DMS79 treated with DMSO at 0.1 percent for 48 hours (cell line): ENCODE data around the gene IFT80.

Source experiments
- DNase-seq: peaks from one replicate; lab custom pipeline; 2025; lab: John Stamatoyannopoulos, UW

IFT80 gene

GRCh38 chr3:160399125-160400029 lies at the start of gene IFT80, which contains the start of gene SMC4:
Gene IFT80 (minus strand): TSS chr3:160399225. CDS start chr3:160384600, 14,625 bp downstream.
Gene SMC4 (plus strand): TSS chr3:160399650. CDS start chr3:160400827, 1,177 bp downstream.
- DNase-seq = peak; percentile 99

DNA sequence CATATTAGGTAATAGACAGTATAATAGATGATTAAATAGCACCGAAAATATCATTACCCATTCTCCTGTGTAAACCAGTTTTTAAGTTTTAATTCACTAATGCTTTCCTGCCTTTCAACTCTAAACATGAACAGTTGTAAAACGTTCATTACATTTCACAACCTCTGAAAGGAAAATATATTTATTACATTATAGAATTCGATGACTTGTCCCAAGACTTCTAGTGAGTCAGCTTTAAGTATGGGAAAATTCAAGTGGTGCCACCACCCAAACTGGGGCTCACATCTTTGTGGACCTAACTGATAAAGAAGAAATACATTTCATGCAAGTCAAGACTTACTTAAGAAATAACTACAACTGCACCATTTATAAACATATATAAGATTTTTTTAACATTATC lies 48.5 kb upstream of the IFT80 start:
- DNase-seq = no peak

GRCh38 chr3:160446522-160447056 lies 47.6 kb upstream of the IFT80 start:
- no peak for DNase-seq

DNA sequence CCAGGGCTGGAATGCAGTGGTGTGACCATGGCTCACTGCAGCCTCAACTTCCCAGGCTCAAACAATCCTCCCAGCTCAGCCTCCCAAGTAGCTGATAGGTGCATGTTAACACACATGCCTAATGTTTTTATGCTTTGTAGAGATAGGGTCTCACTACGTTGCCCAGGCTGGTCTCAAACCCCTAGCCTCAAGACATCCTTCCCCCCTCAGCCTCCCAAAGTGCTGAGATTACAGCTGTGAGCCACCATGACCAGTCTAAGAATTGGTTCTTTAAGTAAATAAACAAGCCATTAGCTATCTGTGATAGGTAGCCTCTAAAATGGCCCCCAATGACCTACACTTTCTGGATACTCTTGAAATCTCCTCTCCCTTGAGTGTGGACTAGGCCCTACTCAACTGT lies 46.8 kb upstream of the IFT80 start:
- DNase-seq = no peak

- no peak for DNase-seq
These were observed 45.4 kb upstream of the IFT80 start for GRCh38 chr3:160444411-160444810.

- DNase-seq = no peak
These were observed 41.7 kb upstream of the IFT80 start for GRCh38 chr3:160440687-160441086.

DNA sequence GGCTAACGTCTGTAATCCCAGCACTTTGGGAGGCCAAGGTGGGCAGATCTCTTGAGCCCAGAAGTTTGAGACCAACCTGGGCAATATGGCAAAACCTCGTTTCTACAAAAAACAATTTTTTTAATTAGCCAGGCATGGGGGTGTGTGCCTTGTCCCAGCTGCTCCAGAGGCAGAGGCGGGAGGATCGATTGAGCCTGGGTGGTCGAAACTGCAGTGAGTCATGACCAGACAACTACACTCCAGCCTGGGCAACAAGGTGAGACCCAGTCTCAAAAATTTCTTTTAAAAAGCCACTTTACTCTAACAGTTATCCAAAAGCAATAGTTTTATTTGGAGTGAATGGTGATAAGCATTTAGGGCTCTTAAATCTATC lies 38.0 kb upstream of the IFT80 start:
- no peak for DNase-seq

DNA sequence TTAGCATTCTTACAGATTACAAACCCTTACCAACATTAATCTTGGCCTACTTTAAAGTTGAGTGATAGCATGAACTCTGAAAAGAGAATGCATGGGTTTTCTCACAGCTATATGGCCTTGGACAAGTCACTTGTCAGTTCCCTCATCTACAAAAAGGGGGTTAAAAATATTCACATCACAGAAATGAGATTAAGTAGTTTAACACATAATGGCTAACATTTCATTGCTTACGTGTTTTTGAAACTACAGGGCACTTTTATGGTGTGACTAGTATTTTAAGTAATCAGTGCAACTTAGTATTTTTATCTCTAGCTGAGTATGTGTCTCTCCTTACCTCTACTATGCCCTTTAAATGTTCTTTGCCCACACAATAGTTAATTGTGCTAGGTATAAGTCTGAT lies 36.7 kb upstream of the IFT80 start:
- DNase-seq = no peak

DNA sequence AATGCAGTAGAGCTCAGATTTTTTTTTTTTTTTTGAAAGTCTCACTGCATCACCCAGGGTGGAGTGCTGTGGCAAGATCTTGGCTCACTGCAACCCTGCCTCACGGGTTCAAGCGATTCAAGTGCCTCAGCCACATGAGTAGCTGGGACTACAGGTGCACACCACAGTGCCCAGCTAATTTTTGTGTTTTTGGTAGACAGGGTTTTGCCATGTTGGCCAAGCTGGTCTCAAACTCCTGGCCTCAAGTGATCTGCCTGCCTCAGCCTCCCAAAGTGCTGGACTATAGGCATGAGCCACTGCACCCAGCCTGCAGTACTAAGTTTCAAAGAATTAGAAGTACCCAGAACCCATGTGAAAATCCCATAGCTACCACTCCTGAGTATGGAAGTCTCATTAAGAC lies 36.1 kb upstream of the IFT80 start:
- no peak for DNase-seq

- DNase-seq = no peak
These were observed 35.0 kb upstream of the IFT80 start for GRCh38 chr3:160434071-160434470.

DNA sequence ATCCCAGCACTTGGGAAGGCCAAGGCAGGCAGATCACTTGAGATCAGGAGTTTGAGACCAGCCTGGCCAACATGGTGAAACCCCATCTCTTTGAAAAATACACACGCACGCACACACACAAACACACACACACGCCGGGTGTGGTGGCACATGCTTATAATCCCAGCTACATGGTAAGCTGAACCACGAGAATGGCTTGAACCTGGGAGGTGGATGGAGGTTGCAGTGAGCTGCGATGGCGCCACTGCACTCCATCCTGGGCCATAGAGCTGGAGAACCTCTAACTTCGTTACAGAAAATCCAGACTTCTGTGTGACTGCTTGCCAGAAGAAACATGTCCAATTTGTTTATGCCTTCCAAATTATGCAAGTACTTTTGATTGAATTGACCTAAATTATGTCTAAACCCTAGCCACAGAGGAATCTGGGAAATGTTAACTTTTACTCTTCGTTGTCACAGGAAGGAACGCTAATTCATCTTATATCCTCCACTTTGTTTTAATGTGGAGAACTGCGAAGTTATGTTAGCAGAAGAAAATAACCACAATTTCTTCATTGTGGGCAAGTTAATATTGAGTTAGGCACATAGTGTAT lies 28.9 kb upstream of the IFT80 start:
- DNase-seq = no peak

DNA sequence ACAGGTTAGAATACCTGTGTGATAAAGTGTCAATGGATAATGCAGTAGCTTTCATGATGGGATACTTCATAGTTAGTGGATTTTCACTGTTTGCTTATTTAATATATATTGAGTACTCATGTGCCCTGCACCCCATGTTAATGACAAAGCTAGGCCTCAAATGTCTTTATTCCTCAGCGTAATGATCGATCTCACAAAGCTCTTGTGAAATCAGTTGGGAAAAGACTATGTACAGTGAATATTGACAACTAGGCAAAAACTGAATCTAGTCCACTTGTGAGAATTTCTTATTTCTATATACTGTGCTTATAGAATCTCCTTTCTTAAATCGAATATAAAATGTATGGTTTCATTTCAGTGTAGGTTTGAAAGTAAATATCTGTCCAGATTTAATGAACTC lies 18.3 kb upstream of the IFT80 start:
- DNase-seq = no peak

GRCh38 chr3:160413613-160414248 lies 14.7 kb upstream of the IFT80 start:
- DNase-seq = peak; percentile 56

- DNase-seq = no peak
These were observed 13.5 kb upstream of the IFT80 start for GRCh38 chr3:160412477-160412876.

- DNase-seq = no peak
These were observed 11.0 kb upstream of the IFT80 start for GRCh38 chr3:160409812-160410610.

DNA sequence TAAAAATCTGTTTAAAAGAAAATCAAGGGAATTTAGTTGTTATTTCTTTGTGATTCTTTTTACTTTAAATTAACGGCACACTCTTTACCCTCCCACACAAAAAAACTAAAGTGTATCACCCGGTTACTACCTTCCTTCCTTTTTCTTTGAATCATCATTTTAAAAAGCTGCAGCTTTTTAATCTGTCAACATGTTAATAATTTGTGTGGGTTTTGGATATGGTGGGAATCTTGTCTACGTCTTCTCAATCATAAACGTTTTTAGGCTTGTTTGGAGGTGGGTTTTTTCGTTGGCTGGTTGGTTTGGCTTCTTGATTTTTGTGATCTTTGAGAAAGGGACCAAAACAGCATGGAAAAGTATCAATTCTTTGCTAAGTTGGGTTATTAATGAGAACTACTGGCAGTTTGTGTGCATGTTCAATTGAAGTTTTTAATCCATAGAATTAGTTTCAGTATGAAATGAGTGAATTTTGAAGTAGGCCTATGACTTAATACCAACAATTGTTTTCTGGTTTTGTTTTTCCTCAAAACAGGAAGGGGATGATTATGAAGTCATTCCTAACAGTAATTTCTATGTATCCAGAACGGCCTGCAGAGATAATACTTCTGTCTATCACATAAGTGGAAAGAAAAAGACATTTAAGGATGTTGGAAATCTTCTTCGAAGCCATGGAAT lies 4.9 kb upstream of the IFT80 start:
- DNase-seq = peak; percentile 58

DNA sequence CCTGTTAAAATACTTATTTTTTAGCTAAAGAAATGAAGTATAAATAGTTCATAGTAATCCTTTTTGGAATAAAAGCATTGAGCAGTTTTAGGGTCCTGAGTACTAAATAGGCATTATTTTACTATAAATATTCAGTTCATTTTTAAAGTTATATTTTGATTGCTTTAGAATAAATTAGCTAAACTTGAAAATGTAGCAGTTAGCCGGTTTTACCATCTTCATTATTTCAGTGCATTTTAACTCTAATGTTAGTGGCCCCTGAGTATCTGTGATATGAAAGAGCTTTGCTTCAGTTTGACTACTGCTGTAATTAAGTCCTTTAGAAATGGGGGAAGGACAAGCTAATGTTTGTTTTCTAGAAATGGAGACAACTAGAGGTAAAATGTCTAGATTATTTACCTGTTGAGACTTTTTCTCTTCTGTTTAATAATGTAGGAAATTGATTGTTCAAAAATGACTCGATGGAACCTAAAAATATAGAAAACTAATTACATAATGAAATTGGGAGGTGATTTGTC lies 4.1 kb upstream of the IFT80 start:
- DNase-seq = peak; percentile 51

- peak; percentile 53 for DNase-seq
These were observed 3.4 kb upstream of the IFT80 start for GRCh38 chr3:160402221-160403027.

DNA sequence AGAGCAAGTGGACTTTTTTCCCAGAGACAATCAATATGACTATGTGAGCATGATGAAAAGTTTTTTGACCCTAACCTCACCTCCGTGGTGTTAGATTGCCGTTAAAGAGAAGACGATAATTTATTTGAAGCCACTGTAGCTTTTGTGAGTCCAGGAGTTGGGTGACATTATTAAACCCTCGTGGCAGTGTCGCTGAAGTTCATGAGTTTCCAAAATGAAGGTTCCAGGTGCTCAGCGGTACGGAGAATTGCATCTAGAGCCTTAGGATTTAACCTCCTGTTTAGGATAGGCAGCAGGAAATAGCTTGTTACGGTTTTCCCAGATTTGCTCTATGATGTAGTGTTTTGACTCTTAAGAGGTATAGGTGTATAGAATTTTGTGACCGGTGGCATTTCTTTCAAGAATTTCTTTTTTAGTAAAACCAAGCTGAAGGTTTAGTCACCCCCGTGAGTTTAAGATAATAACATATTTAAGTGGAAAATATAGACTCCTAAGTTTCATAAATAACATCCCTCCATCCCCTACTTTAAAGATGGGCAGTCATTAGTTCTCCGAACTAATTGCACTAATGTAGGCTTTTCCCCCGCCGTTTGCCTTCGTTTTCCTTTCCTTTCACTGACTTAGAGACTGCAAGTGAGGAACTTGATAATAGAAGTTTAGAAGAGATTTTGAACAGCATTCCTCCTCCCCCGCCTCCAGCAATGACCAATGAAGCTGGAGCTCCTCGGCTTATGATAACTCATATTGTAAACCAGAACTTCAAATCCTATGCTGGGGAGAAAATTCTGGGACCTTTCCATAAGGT lies 2.5 kb upstream of the IFT80 start:
- DNase-seq = peak; percentile 58
